Astrocyte (in vitro differentiated cells and primary cell): Measurements from ENCODE around the gene USP16.

Experiments
- EZH2 ChIP-seq: IDR thresholded peaks from 2 replicates; pipeline ENCODE4 v1.6.1; 2012; ENCODE audit warnings: mild to moderate bottlenecking, low read length, inconsistent platforms; ENCODE audit not compliant: insufficient read depth
- TF ChIP-seq, protein P1 (sequence below): IDR thresholded peaks from 2 replicates; pipeline ENCODE4 v1.5.1; 2011; ENCODE audit warnings: low read depth, mild to moderate bottlenecking, inconsistent platforms, low read length, moderate library complexity; ENCODE audit not compliant: insufficient read depth

GRCh38 chr21:28975397-28975796 lies 49.1 kb upstream of the USP16 start:
- TF ChIP-seq, protein P1, sequence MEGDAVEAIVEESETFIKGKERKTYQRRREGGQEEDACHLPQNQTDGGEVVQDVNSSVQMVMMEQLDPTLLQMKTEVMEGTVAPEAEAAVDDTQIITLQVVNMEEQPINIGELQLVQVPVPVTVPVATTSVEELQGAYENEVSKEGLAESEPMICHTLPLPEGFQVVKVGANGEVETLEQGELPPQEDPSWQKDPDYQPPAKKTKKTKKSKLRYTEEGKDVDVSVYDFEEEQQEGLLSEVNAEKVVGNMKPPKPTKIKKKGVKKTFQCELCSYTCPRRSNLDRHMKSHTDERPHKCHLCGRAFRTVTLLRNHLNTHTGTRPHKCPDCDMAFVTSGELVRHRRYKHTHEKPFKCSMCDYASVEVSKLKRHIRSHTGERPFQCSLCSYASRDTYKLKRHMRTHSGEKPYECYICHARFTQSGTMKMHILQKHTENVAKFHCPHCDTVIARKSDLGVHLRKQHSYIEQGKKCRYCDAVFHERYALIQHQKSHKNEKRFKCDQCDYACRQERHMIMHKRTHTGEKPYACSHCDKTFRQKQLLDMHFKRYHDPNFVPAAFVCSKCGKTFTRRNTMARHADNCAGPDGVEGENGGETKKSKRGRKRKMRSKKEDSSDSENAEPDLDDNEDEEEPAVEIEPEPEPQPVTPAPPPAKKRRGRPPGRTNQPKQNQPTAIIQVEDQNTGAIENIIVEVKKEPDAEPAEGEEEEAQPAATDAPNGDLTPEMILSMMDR = no peak
- TF ChIP-seq EZH2 = no peak
